HepG2 (cell line): ENCODE results near the gene RPL23. TPM values are rescaled to one million over a fixed set of nuclear protein-coding genes. Genes with fewer than 3 reads are reported as not detected.
A peak's percentile ranks its signal among the peaks of the same experiment; 100 is the strongest.

Experiments
- ATAC-seq: fragments of 200-7000 bp; cut with Tn5 transposase; 3 replicates; pipeline ENCODE4 v1.9.1; 2020; ENCODE audit warnings: mild to moderate bottlenecking, moderate library complexity
- BruUV-seq: library from RNA; stranded (reverse); fragments of 400-500 nt; replicated peaks from 2 replicates; lab custom pipeline; 2021; lab: Mats Ljungman, UMichigan
- CTCF ChIA-PET: fragments of 300-600 bp; formaldehyde crosslinking; extraction: SDS; loops from one replicate; lab custom pipeline; 2021; ENCODE audit warnings: low total read pairs, inconsistent platforms, low intra/inter-chr PET ratio; lab: Yijun Ruan, JAX
- POLR2A ChIA-PET: fragments of 350-600 bp; sonication (Branson Sonifier 250); formaldehyde crosslinking; loops from one replicate; lab custom pipeline; 2020; ENCODE audit warnings: antibody characterized with exemption, inconsistent platforms; lab: Yijun Ruan, JAX
- DNase-seq: peaks from one replicate; pipeline ENCODE4 v3.0.0-alpha.2; 2015; ENCODE audit warnings: low spot score
- FAIRE-seq: peaks from 3 replicates; lab custom pipeline; 2011; peaks lifted over from hg19 to GRCh38; lab: Jason Lieb, UNC
- H2AFZ ChIP-seq: one replicate; pipeline ENCODE4 v1.6.1; 2011; ENCODE audit warnings: low read length, inconsistent platforms
- H3K27ac ChIP-seq: fragments of 300-600 bp; 3 replicates; pipeline ENCODE4 v1.8.0; 2011; ENCODE audit warnings: mixed run types, mild to moderate bottlenecking, mixed read lengths, low read length, inconsistent platforms; ENCODE audit not compliant: insufficient read depth; ENCODE audit errors: extremely low read length
- H3K27me3 ChIP-seq, 2 experiments: fragments of 200-600 bp in 1 of 2; 2 replicates in 1 of 2; 3 replicates in 1 of 2; pipeline versions ENCODE4 v1.6.0 to v1.8.0; 2011; ENCODE audit warnings: low read length in 2 of 2, mild to moderate bottlenecking in 2 of 2, moderate library complexity in 2 of 2, inconsistent platforms in 1 of 2; ENCODE audit not compliant: insufficient read depth in 2 of 2, control insufficient read depth in 1 of 2
- H3K36me3 ChIP-seq, 2 experiments: fragments of 200-600 bp in 1 of 2; replicated peaks in 1 of 2; 2 replicates in 1 of 2; 3 replicates in 1 of 2; pipeline versions ENCODE4 v1.5.1 to v1.8.0; 2011; ENCODE audit warnings: low read length in 2 of 2, inconsistent platforms in 1 of 2; ENCODE audit not compliant: insufficient read depth in 2 of 2, control insufficient read depth in 1 of 2
- H3K4me1 ChIP-seq: 2 replicates; pipeline ENCODE4 v1.5.1; 2012; ENCODE audit warnings: low read length, inconsistent platforms; ENCODE audit not compliant: insufficient read depth
- H3K4me2 ChIP-seq: 2 replicates; pipeline ENCODE4 v1.6.0; 2011; ENCODE audit warnings: low read depth, low read length, inconsistent platforms
- H3K4me3 ChIP-seq, 3 experiments: fragments of 200-600 bp in 1 of 3; sonication (generic), shearing (Covaris generic) in 1 of 3; replicated peaks in 1 of 3; 2 replicates each; pipeline ENCODE4 v1.5.1; 2011 to 2016; ENCODE audit warnings: low read length in 3 of 3, inconsistent platforms in 2 of 3, low read depth in 2 of 3, mild to moderate bottlenecking in 2 of 3, control low read depth in 1 of 3, mixed read lengths in 1 of 3; ENCODE audit not compliant: insufficient read depth in 1 of 3
- H3K79me2 ChIP-seq: one replicate; pipeline ENCODE4 v1.6.1; 2011; ENCODE audit warnings: low read length, inconsistent platforms; ENCODE audit not compliant: insufficient read depth
- H3K9ac ChIP-seq: 2 replicates; pipeline ENCODE4 v1.6.0; 2011; ENCODE audit warnings: mild to moderate bottlenecking, low read depth, low read length, inconsistent platforms; ENCODE audit not compliant: insufficient read depth
- H3K9me3 ChIP-seq: 2 replicates; pipeline ENCODE4 v1.5.1; 2012; ENCODE audit warnings: mild to moderate bottlenecking, low read length
- H4K20me1 ChIP-seq: 2 replicates; pipeline ENCODE4 v1.6.0; 2011; ENCODE audit warnings: inconsistent platforms, mild to moderate bottlenecking, low read length, moderate library complexity; ENCODE audit not compliant: insufficient read depth
- AHDC1 ChIP-seq: sonication (generic); formaldehyde crosslinking; IDR thresholded peaks from 2 replicates; pipeline ENCODE4 v1.5.1; 2020; ENCODE audit warnings: mild to moderate bottlenecking, missing genetic modification reagents, borderline replicate concordance
- CEBPG ChIP-seq: IDR thresholded peaks from 2 replicates; pipeline ENCODE4 v1.6.1; 2016
- EEA1 ChIP-seq: sonication (generic); formaldehyde crosslinking; IDR thresholded peaks from 2 replicates; pipeline ENCODE4 v1.5.1; 2020; ENCODE audit warnings: mild to moderate bottlenecking, missing genetic modification reagents, borderline replicate concordance
- IRF2 ChIP-seq: IDR thresholded peaks from 2 replicates; pipeline ENCODE4 v1.6.1; 2018; ENCODE audit warnings: missing genetic modification reagents, missing compliant biosample characterization
- MTA3 ChIP-seq: sonication (generic); formaldehyde crosslinking; IDR thresholded peaks from 2 replicates; pipeline ENCODE4 v1.4.0; 2020; ENCODE audit warnings: missing genetic modification reagents
- NKX3-1 ChIP-seq: sonication (generic); formaldehyde crosslinking; IDR thresholded peaks from 2 replicates; pipeline ENCODE4 v1.5.0; 2020; ENCODE audit warnings: missing genetic modification reagents
- NR2F6 ChIP-seq, 2 experiments: IDR thresholded peaks; 2 replicates each; pipeline ENCODE4 v1.6.1; 2016; ENCODE audit warnings: antibody characterized with exemption in 1 of 2, mild to moderate bottlenecking in 1 of 2
- PBX3 ChIP-seq: sonication (generic); formaldehyde crosslinking; IDR thresholded peaks from 2 replicates; pipeline ENCODE4 v1.8.1; 2023; ENCODE audit warnings: missing genetic modification reagents, inconsistent platforms, borderline replicate concordance
- POLR2A ChIP-seq, 2 experiments: IDR thresholded peaks; 2 replicates each; pipeline ENCODE4 v1.6.1; 2011; ENCODE audit warnings: low read depth in 2 of 2, low read length in 2 of 2, mild to moderate bottlenecking in 1 of 2, moderate library complexity in 1 of 2; ENCODE audit not compliant: insufficient read depth in 1 of 2
- PPARG ChIP-seq: conservative IDR thresholded peaks from 2 replicates; pipeline ENCODE4 v1.6.1; 2016; ENCODE audit warnings: missing biosample characterization, missing genetic modification reagents
- SAP130 ChIP-seq: IDR thresholded peaks from 2 replicates; pipeline ENCODE4 v1.6.1; 2016; ENCODE audit warnings: low read depth
- TP53 ChIP-seq: sonication (generic); formaldehyde crosslinking; conservative IDR thresholded peaks from 2 replicates; pipeline ENCODE4 v1.4.0; 2020; ENCODE audit warnings: missing genetic modification reagents
- ZNF12 ChIP-seq: sonication (generic); formaldehyde crosslinking; IDR thresholded peaks from 2 replicates; pipeline ENCODE4 v1.5.0; 2020; ENCODE audit warnings: missing genetic modification reagents
- ZNF256 ChIP-seq: sonication (generic); formaldehyde crosslinking; conservative IDR thresholded peaks from 2 replicates; pipeline ENCODE4 v1.4.0; 2020; ENCODE audit warnings: missing genetic modification reagents
- ZNF317 ChIP-seq: sonication (generic); formaldehyde crosslinking; IDR thresholded peaks from 2 replicates; pipeline ENCODE4 v1.5.0; 2020; ENCODE audit warnings: mild to moderate bottlenecking, missing genetic modification reagents
- ZNF430 ChIP-seq: sonication (generic); formaldehyde crosslinking; IDR thresholded peaks from 2 replicates; pipeline ENCODE4 v1.9.0; 2021; ENCODE audit warnings: mild to moderate bottlenecking, missing genetic modification reagents
- ZNF768 ChIP-seq: sonication (generic); formaldehyde crosslinking; IDR thresholded peaks from 2 replicates; pipeline ENCODE4 v1.4.0; 2020; ENCODE audit warnings: missing genetic modification reagents
- ZNF816 ChIP-seq: sonication (generic); formaldehyde crosslinking; IDR thresholded peaks from 2 replicates; pipeline ENCODE4 v1.8.0; 2022; ENCODE audit warnings: missing genetic modification reagents, mild to moderate bottlenecking, borderline replicate concordance
- WGBS: methylation state at CpG from one replicate; pipeline ENCODE4 v1.1.6; 2017; ENCODE audit warnings: low lambda C conversion rate; 5-methylcytosine and 5-hydroxymethylcytosine counted together
- in situ Hi-C: cut with HindIII; loops from 2 replicates; pipeline ENCODE4 v1.10.0; 2017; ENCODE audit warnings: low pct_unique_long_range_greater_than_20kb; ENCODE audit not compliant: extremely low pct_ligation_motif_present
- intact Hi-C: fragments of 100-400 bp; cut with micrococcal nuclease; formaldehyde crosslinking; loops from one replicate; pipeline ENCODE4 v1.10.0; 2022; ENCODE audit not compliant: unreplicated experiment
- polyA plus RNA-seq, 8 experiments: library from polyadenylated mRNA; depleted of rRNA in 3 of 8; stranded (reverse) in 7 of 8; unstranded in 1 of 8; fragments of >200 nt; fragmentation: Illumina TruSeq in 4 of 8; extraction: Trizol in 4 of 8; gene quantifications; 2 replicates each; pipeline versions ENCODE4 v1.2.1 to v1.2.3, GENCODE V29; 2011 to 2016; ENCODE audit warnings: low read depth in 4 of 8, missing spikeins in 1 of 8, mixed read lengths in 1 of 8; ENCODE audit not compliant: insufficient read depth in 1 of 8
- total RNA-seq, 5 experiments: library from RNA; depleted of rRNA; stranded (reverse); fragments of >200 nt; fragmentation: Illumina TruSeq; extraction: Trizol; gene quantifications; 2 replicates each; pipeline ENCODE4 v1.2.3, GENCODE V29; 2016; ENCODE audit warnings: low read depth in 1 of 5

RPL23 gene
- total and polyA plus RNA-seq, 2 of the 13 experiments (the other 11 are each of a cell fraction or from before 2014, with no cell fraction given) = 2,790 to 4,860 TPM

- ChIA-PET POLR2A (interaction anchor here (1.1 to 7.3 kb wide), 12 partner anchors 11 to 332 kb away, joined by 3 to 175 read pairs (median 15); partner anchors contain the start of genes LASP1NB, PSMB3, RPL19 and RPL23), CTCF (interaction anchor here (1.4 kb wide), 1 partner anchor 285 kb away, joined by 4 read pairs; no protein-coding TSS in a partner anchor)
- WGBS = under 1% methylated on average over 25 of the region's 25 CpGs
- Histone ChIP-seq H2AFZ (peak overlapping the region; percentile 73), H3K79me2 (peaks cover 31% of the 10 kb centered on the region), H3K27me3 (peaks cover 0 to 2% of the 10 kb centered on the region in 2 experiments; a peak in 2 of 5 replicates), H3K9ac (peak overlapping the region; percentile 87), H3K4me2 (peak overlapping the region; percentile 83), H3K36me3 (peaks cover 2 to 3% of the 10 kb centered on the region in 2 experiments; a peak in 2 of 5 replicates), H4K20me1 (peaks cover 17% of the 10 kb centered on the region), H3K9me3 (no peaks in the 10 kb centered on the region), H3K27ac (peak overlapping the region; percentile 88), H3K4me1 (peaks cover 39% of the 10 kb centered on the region), H3K4me3 (peak overlapping the region; percentile 98 to 99 (median 99))
- DNase-seq (peak; percentile 70), FAIRE-seq (peak; percentile 79), ATAC-seq (0 out of 3 replicates have a peak, but pooled peaks have one; percentile 0)
- intact Hi-C loops = loop anchor here (5.0 kb wide), 1 partner anchor 116 kb away; the partner anchor contains the start of gene PSMB3
- TSS peak; percentile 73 for BruUV-seq
- in situ Hi-C loops = loop anchor here (5.0 kb wide), 1 partner anchor 284 kb away; the partner anchor contains the start of gene PLXDC1
- TF ChIP-seq CEBPG (CRISPR knock-in tag) = peak; percentile 55; the same call in 1 of the 2 replicates
- TF ChIP-seq PBX3 = no peak
- no peak; the same call in 1 of the 2 replicates for TF ChIP-seq ZNF317 (CRISPR knock-in tag)
- 0 out of 2 replicates have a peak, but pooled peaks have one; percentile 37 for TF ChIP-seq ZNF816 (CRISPR knock-in tag)
- TF ChIP-seq MTA3 = no peak
- TF ChIP-seq NKX3-1 (CRISPR knock-in tag) = no peak; the same call in 1 of the 2 replicates
- peak; percentile 56; the same call in 1 of the 2 replicates for TF ChIP-seq SAP130 (CRISPR knock-in tag)
- TF ChIP-seq NR2F6 (IDR thresholded peaks at IDR 0.05) = peak; percentile 82
- TF ChIP-seq NR2F6 (CRISPR knock-in tag; IDR thresholded peaks at IDR 0.05) = peak; percentile 81
- TF ChIP-seq ZNF430 (CRISPR knock-in tag) = no peak
- no peak for TF ChIP-seq EEA1 (CRISPR knock-in tag)
- no peak for TF ChIP-seq TP53 (CRISPR knock-in tag)
- TF ChIP-seq ZNF12 = peak; percentile 9; the same call in 1 of the 2 replicates
- TF ChIP-seq PPARG (CRISPR knock-in tag) = peak; percentile 73
- TF ChIP-seq POLR2A (IDR thresholded peaks at IDR 0.05; ENCODE audit: insufficient read depth in 1 of 2, low read depth in 2 of 2, low read length in 2 of 2) = peak in 1 of 2 experiments; percentile 58; a peak in 2 of 4 replicates
- TF ChIP-seq ZNF256 (CRISPR knock-in tag) = no peak
- peak; percentile 37; the same call in 1 of the 2 replicates for TF ChIP-seq IRF2
- TF ChIP-seq AHDC1 = 0 out of 2 replicates have a peak, but pooled peaks have one; percentile 30
- peak; percentile 56; the same call in 1 of the 2 replicates for TF ChIP-seq ZNF768 (CRISPR knock-in tag)
These were observed 14.7 kb upstream of the RPL23 start for GRCh38 chr17:38867968-38868816.
